Measurements from ENCODE around the gene ABCE1. TPM values are rescaled to one million over a fixed set of nuclear protein-coding genes. Genes with fewer than 3 reads are reported as not detected.

The ABCE1 gene
- total and polyA plus RNA-seq, 7 donors: 9.0 to 58.2 (median 41.4) TPM

- Histone ChIP-seq H3K9me3 (no peaks in the 10 kb centered on the region), H3K27me3 (no peaks in the 10 kb centered on the region), H3K27ac (no peak overlapping the region), H3K4me1 (no peaks in the 10 kb centered on the region), H3K4me3 (no peak overlapping the region), H3K36me3 (peaks cover 0 to 40% (median 6%) of the 10 kb centered on the region in 4 donors)
- TF ChIP-seq EP300 (IDR thresholded peaks at IDR 0.05) (no peak), CTCF (IDR thresholded peaks at IDR 0.05) (no peak), POLR2A (IDR thresholded peaks at IDR 0.05) (no peak)
- no peak for DNase-seq
- intact Hi-C loops (cut with DNase I): no loop called here
- WGBS, 2 donors: 97 to 98% methylated on average over 1 of the region's 1 CpG
Observed at GRCh38 chr4:145083891-145084605, 14.1 kb upstream of the ABCE1 start.

GRCh38 chr4:145090380-145090779, 7.7 kb upstream of the ABCE1 start:
- TF ChIP-seq POLR2A (IDR thresholded peaks at IDR 0.05): no peak
- no peak for TF ChIP-seq POLR2AphosphoS5 (IDR thresholded peaks at IDR 0.05)
- no peak for TF ChIP-seq CTCF (IDR thresholded peaks at IDR 0.05)
- TF ChIP-seq EP300 (IDR thresholded peaks at IDR 0.05): no peak
- no peaks in the 10 kb centered on the region for H3K27me3 ChIP-seq
- peaks cover 3 to 69% (median 29%) of the 10 kb centered on the region in 4 donors for H3K36me3 ChIP-seq
- H3K27ac ChIP-seq: no peak overlapping the region
- no peaks in the 10 kb centered on the region for H3K4me1 ChIP-seq
- whole genome bisulfite sequencing, 2 donors: 90 to 96% methylated on average over 1 of the region's 1 CpG
- H3K9me3 ChIP-seq: no peaks in the 10 kb centered on the region
- H3K4me3 ChIP-seq: no peak overlapping the region
- DNase-seq: no peak
- intact Hi-C loops (cut with DNase I): loop anchor here (10.0 kb wide), 3 partner anchors 524 to 1084 kb away; partner anchors contain the start of genes LSM6 and MMAA

GRCh38 chr4:145093638-145094037, 4.5 kb upstream of the ABCE1 start:
- H3K4me3 ChIP-seq: no peak overlapping the region
- DNase-seq: no peak
- intact Hi-C loops (cut with DNase I): loop anchor here (10.0 kb wide), 3 partner anchors 521 to 1081 kb away; partner anchors contain the start of genes LSM6 and MMAA
- TF ChIP-seq CTCF (IDR thresholded peaks at IDR 0.05): no peak
- peaks cover 0 to 15% (median 14%) of the 10 kb centered on the region in 4 donors for H3K4me1 ChIP-seq
- no peak overlapping the region for H3K27ac ChIP-seq
- no peaks in the 10 kb centered on the region for H3K27me3 ChIP-seq
- peaks cover 0 to 64% (median 25%) of the 10 kb centered on the region in 4 donors for H3K36me3 ChIP-seq
- H3K9me3 ChIP-seq: no peaks in the 10 kb centered on the region
- WGBS, 2 donors: 97 to 99% methylated on average over 2 of the region's 2 CpGs

GRCh38 chr4:145097331-145097820, 735 bp upstream of the ABCE1 start:
- Histone ChIP-seq H3K27ac (peak overlapping the region; percentile 86 to 94 (median 92)), H3K36me3 (peaks cover 0 to 35% (median 20%) of the 10 kb centered on the region in 4 donors), H3K4me1 (peaks cover 0 to 48% (median 38%) of the 10 kb centered on the region in 4 donors), H3K27me3 (no peaks in the 10 kb centered on the region), H3K4me3 (peak overlapping the region; percentile 69 to 85 (median 78)), H3K9me3 (no peaks in the 10 kb centered on the region)
- no peak for TF ChIP-seq CTCF (IDR thresholded peaks at IDR 0.05)
- no peak for TF ChIP-seq EP300 (IDR thresholded peaks at IDR 0.05)
- TF ChIP-seq POLR2AphosphoS5 (IDR thresholded peaks at IDR 0.05): no peak
- TF ChIP-seq POLR2A (IDR thresholded peaks at IDR 0.05): no peak
- intact Hi-C loops (cut with DNase I): loop anchor here (10.0 kb wide), 3 partner anchors 517 to 1077 kb away; partner anchors contain the start of genes LSM6 and MMAA
- DNase-seq: no peak
- 3 to 9% methylated on average over 10 of the region's 10 CpGs for WGBS, 2 donors
